Measurements from ENCODE around the gene SLC34A3.

DNA sequence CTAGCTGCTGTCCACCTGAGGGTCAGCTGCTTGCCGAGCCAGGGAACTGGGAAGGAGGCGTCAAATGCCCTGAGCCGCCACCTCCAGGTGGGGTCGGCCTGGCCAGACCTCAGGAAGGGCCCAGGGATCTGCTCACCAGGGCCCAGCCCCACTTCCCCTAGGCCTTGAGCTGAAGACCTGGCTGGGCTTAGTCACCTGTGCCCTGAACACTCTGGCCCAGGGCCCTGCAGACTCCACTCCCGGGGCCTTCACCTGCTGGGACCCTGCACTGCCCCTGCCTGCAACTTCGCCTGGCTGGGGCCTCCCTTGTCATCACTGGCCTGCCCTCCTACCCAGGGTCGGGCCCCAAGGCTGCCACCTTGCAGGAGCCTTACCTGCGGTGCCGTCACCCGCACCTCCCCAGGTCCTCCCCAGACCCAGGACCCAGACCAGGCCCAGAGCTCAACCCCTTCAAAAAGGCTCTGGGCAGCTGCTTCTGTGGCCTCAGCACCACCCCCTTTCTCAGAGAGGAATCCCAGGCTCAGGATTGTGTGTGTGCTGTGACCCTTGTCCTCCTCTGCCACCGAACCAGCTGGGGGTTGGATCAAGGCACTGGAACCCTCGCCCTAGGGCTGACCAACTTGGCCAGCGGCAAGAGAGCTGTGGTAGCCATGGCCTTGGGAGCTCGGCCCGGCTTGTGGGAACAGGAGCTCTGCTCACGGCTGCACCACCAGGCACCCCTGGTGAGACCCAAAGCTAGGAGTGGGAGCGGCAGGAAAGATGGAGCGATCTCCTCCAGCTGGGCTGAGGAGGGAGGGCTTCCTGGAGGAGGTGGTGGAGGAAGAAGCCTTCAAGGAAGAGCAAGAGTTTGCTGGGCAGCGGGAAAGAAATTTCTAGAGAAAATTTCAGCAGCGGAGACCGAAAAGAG is 23.3 kb downstream of the SLC34A3 start:
- TF ChIP-seq EZH2 (IDR thresholded peaks at IDR 0.05; ENCODE audit: insufficient read depth, low read length) = no peak
- TF ChIP-seq, protein P1, sequence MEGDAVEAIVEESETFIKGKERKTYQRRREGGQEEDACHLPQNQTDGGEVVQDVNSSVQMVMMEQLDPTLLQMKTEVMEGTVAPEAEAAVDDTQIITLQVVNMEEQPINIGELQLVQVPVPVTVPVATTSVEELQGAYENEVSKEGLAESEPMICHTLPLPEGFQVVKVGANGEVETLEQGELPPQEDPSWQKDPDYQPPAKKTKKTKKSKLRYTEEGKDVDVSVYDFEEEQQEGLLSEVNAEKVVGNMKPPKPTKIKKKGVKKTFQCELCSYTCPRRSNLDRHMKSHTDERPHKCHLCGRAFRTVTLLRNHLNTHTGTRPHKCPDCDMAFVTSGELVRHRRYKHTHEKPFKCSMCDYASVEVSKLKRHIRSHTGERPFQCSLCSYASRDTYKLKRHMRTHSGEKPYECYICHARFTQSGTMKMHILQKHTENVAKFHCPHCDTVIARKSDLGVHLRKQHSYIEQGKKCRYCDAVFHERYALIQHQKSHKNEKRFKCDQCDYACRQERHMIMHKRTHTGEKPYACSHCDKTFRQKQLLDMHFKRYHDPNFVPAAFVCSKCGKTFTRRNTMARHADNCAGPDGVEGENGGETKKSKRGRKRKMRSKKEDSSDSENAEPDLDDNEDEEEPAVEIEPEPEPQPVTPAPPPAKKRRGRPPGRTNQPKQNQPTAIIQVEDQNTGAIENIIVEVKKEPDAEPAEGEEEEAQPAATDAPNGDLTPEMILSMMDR (IDR thresholded peaks at IDR 0.05; ENCODE audit: insufficient read depth, low read depth, low read length) = no peak
